Measurements from ENCODE around the gene PDZD2. TPM values are rescaled to one million over a fixed set of nuclear protein-coding genes. Genes with fewer than 3 reads are reported as not detected.
"Not testable (repeated sequence)": the region's sequence is repeated elsewhere in the genome, so short reads cannot be mapped to it uniquely, and the experiment has no call there.

The PDZD2 gene
- total RNA-seq, 1 donor from 2014 or later, result 23.3 TPM

DNA sequence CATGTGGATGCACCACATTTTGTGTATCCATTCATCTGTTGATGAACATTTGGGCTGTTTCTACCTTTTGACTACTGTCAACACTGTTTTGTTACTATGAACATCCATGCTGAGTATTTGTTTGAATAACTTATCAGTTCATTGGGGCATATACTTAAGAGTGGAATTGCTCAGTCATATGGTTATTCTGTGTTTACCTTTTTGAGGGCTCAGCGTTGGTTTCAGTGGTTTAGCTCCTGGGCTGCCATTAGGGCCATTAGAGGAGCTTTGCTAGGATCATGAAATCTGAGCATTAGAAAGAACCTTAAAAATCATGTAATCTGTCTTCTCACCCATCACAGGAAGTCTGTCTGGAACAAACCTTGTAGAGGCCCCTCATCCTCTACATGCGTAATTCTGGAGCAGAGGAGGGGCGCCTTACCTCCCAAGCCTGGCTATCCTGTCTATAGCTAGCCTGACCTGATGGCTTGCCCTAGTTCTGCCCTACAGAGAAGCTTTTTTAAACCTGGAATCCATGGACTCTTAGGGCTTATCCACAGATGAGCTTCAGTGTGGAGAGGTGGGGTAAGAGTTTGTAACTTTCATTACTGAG is 92.9 kb downstream of the PDZD2 start:
- H3K27me3 Mint-ChIP-seq (ENCODE audit: unreplicated experiment), result no peaks in the 10 kb centered on the region
- H3K36me3 Mint-ChIP-seq (ENCODE audit: unreplicated experiment), result no peaks in the 10 kb centered on the region
- TF ChIP-seq, protein P1, sequence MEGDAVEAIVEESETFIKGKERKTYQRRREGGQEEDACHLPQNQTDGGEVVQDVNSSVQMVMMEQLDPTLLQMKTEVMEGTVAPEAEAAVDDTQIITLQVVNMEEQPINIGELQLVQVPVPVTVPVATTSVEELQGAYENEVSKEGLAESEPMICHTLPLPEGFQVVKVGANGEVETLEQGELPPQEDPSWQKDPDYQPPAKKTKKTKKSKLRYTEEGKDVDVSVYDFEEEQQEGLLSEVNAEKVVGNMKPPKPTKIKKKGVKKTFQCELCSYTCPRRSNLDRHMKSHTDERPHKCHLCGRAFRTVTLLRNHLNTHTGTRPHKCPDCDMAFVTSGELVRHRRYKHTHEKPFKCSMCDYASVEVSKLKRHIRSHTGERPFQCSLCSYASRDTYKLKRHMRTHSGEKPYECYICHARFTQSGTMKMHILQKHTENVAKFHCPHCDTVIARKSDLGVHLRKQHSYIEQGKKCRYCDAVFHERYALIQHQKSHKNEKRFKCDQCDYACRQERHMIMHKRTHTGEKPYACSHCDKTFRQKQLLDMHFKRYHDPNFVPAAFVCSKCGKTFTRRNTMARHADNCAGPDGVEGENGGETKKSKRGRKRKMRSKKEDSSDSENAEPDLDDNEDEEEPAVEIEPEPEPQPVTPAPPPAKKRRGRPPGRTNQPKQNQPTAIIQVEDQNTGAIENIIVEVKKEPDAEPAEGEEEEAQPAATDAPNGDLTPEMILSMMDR (IDR thresholded peaks at IDR 0.05; ENCODE audit: partially characterized antibody, unreplicated experiment), result no peak
- DNase-seq, result no peak
- H3K27ac Mint-ChIP-seq (ENCODE audit: unreplicated experiment), result no peak overlapping the region
- no peak overlapping the region for H3K4me3 Mint-ChIP-seq (ENCODE audit: unreplicated experiment)
- H3K4me1 Mint-ChIP-seq (ENCODE audit: low read depth, unreplicated experiment), result peaks cover 3% of the 10 kb centered on the region
- H3K9me3 Mint-ChIP-seq (ENCODE audit: unreplicated experiment), result no peaks in the 10 kb centered on the region

DNA sequence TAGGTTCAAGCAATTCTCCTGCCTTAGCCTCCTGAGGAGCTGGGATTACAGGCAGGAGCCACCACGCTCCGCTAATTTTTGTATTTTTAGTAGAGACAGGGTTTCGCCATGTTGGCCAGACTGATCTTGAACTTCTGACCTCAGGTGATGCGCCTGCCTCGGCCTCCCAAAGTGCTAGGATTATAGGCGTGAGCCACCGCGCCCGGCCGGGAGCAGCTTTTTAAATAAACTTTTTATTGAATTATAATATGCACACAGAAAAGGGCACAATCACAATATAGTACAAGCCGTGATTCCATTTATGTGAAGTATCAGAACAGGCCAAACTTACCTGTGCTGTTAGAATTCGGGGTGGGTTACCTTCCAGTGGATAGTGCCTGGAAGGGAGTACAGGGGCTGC is 93.9 kb downstream of the PDZD2 start:
- H3K4me1 Mint-ChIP-seq (ENCODE audit: low read depth, unreplicated experiment); H3K4me3 Mint-ChIP-seq (ENCODE audit: unreplicated experiment): not testable (repeated sequence)

DNA sequence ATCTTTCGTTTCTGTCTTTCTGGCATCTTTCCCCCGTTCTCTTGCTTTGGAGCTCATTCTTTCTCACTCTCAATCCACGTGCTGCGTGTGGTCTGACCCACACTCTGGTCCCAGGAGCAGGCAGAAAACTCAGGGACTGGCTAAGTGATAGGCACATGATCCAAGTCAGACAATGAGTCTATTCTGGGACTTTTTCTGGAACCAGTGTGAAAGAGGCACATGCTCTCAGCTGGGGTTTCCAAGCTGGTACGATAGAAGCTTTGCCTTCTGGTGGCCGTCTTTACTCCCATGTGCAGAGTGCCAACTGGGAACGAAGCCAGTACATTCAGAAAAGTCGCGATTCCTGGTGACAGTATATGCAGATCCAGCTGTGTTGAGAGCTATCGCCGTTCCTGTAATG is 94.4 kb downstream of the PDZD2 start:
- Mint-ChIP-seq H3K9me3 (ENCODE audit: unreplicated experiment) (no peaks in the 10 kb centered on the region), H3K4me1 (ENCODE audit: low read depth, unreplicated experiment) (peaks cover 3% of the 10 kb centered on the region), H3K4me3 (ENCODE audit: unreplicated experiment) (no peak overlapping the region), H3K27me3 (ENCODE audit: unreplicated experiment) (no peaks in the 10 kb centered on the region), H3K27ac (ENCODE audit: unreplicated experiment) (no peak overlapping the region), H3K36me3 (ENCODE audit: unreplicated experiment) (no peaks in the 10 kb centered on the region)
- no peak for DNase-seq
- TF ChIP-seq, protein P1 (IDR thresholded peaks at IDR 0.05; ENCODE audit: partially characterized antibody, unreplicated experiment), result no peak

More for the DNA sequence above, 93.9 kb downstream of the PDZD2 start:
- H3K27ac Mint-ChIP-seq (ENCODE audit: unreplicated experiment); DNase-seq; H3K36me3 Mint-ChIP-seq (ENCODE audit: unreplicated experiment); H3K27me3 Mint-ChIP-seq (ENCODE audit: unreplicated experiment); H3K9me3 Mint-ChIP-seq (ENCODE audit: unreplicated experiment): not testable (repeated sequence)

GRCh38 chr5:31736127-31736526 is 97.2 kb downstream of the PDZD2 start:
- TF ChIP-seq, protein P1 (IDR thresholded peaks at IDR 0.05; ENCODE audit: partially characterized antibody, unreplicated experiment), result no peak
- Mint-ChIP-seq H3K9me3 (ENCODE audit: unreplicated experiment) (no peaks in the 10 kb centered on the region), H3K4me1 (ENCODE audit: low read depth, unreplicated experiment) (peaks cover 1% of the 10 kb centered on the region), H3K27me3 (ENCODE audit: unreplicated experiment) (no peaks in the 10 kb centered on the region), H3K4me3 (ENCODE audit: unreplicated experiment) (no peak overlapping the region), H3K27ac (ENCODE audit: unreplicated experiment) (no peak overlapping the region), H3K36me3 (ENCODE audit: unreplicated experiment) (no peaks in the 10 kb centered on the region)
- no peak for DNase-seq

DNA sequence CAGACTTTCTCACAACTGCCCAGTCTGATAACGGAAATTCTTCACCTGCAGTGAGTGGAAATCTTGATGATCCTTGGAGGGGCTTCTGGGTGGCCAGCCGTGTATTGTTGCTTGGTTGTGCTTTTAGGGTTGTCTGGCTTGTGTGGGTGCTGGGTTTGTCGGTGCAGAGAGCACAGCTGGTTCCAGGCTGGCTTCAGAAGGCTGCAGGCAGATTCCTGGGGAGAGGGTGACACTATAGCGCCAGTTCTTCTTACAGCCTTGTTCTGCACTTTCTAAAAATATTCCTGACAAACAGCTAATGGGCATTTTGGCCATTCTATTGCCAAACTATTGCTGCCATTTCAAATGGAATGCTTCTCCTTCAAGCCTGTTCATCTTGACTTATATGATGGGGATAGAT is 99.3 kb downstream of the PDZD2 start:
- peaks cover 1% of the 10 kb centered on the region for H3K4me1 Mint-ChIP-seq (ENCODE audit: low read depth, unreplicated experiment)
- H3K27ac Mint-ChIP-seq (ENCODE audit: unreplicated experiment), result no peak overlapping the region
- TF ChIP-seq, protein P1 (IDR thresholded peaks at IDR 0.05; ENCODE audit: partially characterized antibody, unreplicated experiment), result no peak
- no peaks in the 10 kb centered on the region for H3K36me3 Mint-ChIP-seq (ENCODE audit: unreplicated experiment)
- H3K4me3 Mint-ChIP-seq (ENCODE audit: unreplicated experiment), result no peak overlapping the region
- no peaks in the 10 kb centered on the region for H3K9me3 Mint-ChIP-seq (ENCODE audit: unreplicated experiment)
- DNase-seq, result no peak
- H3K27me3 Mint-ChIP-seq (ENCODE audit: unreplicated experiment), result no peaks in the 10 kb centered on the region

Data from glutamatergic neuron (in vitro differentiated cells).